KOPT-K1 (cell line): Measurements from ENCODE around the gene GSG1L.

Source experiments
- H3K27ac ChIP-seq: fragments of 200-600 bp; sonication (generic); 2 replicates; pipeline ENCODE4 v1.5.1; 2016; ENCODE audit warnings: antibody characterized with exemption, mild to moderate bottlenecking, low read depth, low read length; ENCODE audit not compliant: poor library complexity, severe bottlenecking
- H3K36me3 ChIP-seq: fragments of 200-600 bp; sonication (generic); 2 replicates; pipeline ENCODE4 v1.5.1; 2017; ENCODE audit warnings: antibody characterized with exemption, mild to moderate bottlenecking, low read length, moderate library complexity; ENCODE audit not compliant: insufficient read depth
- H3K9me3 ChIP-seq: fragments of 200-600 bp; sonication (generic); 2 replicates; pipeline ENCODE4 v1.5.1; 2017; ENCODE audit warnings: antibody characterized with exemption, low read length, mild to moderate bottlenecking; ENCODE audit not compliant: insufficient read depth, poor library complexity, severe bottlenecking

The GSG1L gene

GRCh38 chr16:28029387-28030002 is 34.0 kb downstream of the GSG1L start:
- no peaks in the 10 kb centered on the region for H3K36me3 ChIP-seq
- no peak overlapping the region for H3K27ac ChIP-seq
- H3K9me3 ChIP-seq, result no peaks in the 10 kb centered on the region

DNA sequence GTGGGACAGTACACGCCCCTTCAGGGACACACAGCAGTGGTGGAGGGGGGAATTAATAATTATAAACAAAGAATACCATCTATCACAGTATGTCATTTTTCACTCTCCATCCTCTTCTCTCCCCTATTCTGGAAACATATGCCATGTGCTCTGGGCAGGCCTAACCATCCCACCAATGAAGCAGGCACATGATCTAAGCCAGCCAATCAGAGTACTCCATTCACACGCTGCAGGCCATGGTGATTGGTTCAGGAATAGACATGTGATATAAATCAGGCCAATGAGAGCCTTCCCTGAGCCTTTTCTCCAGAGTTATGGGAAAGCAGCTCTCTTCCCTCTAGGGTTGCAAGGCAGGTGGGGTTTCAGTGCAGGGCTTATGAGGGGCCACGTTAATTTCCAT is 36.5 kb downstream of the GSG1L start:
- Histone ChIP-seq H3K9me3 (no peaks in the 10 kb centered on the region), H3K27ac (no peak overlapping the region), H3K36me3 (no peaks in the 10 kb centered on the region)

GRCh38 chr16:28025631-28026030 is 37.9 kb downstream of the GSG1L start:
- H3K36me3 ChIP-seq, result no peaks in the 10 kb centered on the region
- no peak overlapping the region for H3K27ac ChIP-seq
- no peaks in the 10 kb centered on the region for H3K9me3 ChIP-seq

DNA sequence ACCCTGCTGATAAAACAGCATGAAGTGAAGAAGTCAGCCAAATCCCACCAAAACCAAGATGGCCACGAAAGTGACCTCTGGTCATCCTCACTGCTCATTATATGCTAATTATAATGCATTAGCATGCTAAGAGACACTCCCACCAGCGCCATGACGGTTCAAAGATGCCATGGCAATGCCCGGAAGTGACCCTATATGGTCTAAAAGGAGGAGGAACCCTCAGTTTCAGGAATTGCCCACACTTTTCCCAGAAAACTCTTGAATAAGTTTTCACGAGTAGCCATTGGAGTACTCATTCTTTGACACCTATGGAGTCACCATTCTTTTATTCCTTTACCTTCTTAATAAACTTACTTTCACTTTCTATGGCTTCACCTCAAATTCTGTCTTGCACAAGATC is 44.3 kb downstream of the GSG1L start:
- Histone ChIP-seq H3K36me3 (no peaks in the 10 kb centered on the region), H3K9me3 (peaks cover 9% of the 10 kb centered on the region), H3K27ac (no peak overlapping the region)

GRCh38 chr16:28014851-28015250 is 48.7 kb downstream of the GSG1L start:
- Histone ChIP-seq H3K9me3 (peaks cover 9% of the 10 kb centered on the region), H3K36me3 (no peaks in the 10 kb centered on the region), H3K27ac (no peak overlapping the region)

- Histone ChIP-seq H3K36me3 (no peaks in the 10 kb centered on the region), H3K9me3 (peaks cover 9% of the 10 kb centered on the region), H3K27ac (no peak overlapping the region)
Measured at GRCh38 chr16:28013878-28014277, 49.6 kb downstream of the GSG1L start.

DNA sequence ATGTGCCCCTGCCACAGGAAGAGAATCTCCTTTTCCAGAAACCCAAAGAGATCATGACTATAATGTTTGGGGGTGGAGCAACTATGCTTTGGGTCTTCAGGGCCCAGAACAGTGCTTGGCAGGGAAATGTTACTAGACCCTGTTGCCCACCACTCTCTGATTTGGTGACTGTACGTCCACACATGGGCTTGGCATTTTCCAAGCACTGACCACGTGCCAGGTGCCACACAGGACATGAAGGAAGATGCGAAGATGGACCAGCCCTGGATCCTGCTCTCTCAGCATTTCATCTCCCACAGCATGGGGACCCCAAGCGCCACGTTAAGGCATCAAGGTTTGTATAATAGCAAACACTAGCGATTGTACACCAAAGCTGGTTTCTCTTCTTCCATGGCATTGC is 50.1 kb downstream of the GSG1L start:
- H3K27ac ChIP-seq, result no peak overlapping the region

DNA sequence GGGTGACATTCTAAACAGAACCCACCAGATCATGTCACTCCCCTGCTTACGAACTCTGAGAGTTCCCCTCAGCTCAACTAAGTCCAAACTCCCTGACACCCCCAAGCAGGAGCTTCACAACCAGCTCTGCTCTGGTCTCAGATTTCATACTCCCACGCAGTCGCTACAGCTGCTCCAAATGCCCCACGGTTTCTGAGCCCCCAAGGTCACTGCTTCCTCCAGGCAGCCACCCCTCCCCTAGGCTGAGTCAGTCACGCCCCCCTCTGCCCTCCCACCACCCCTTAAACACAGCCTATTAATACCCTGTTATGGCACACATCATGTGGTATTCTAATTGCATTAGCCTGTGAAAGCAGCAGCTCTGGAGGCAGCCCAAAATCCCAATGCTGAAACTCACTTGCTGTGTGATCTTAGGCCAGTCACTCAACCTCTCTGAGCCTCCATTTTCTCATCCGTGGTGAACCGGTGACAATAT is 51.5 kb downstream of the GSG1L start:
- no peak overlapping the region for H3K27ac ChIP-seq
- H3K36me3 ChIP-seq, result no peaks in the 10 kb centered on the region
- peaks cover 5% of the 10 kb centered on the region for H3K9me3 ChIP-seq

More for the DNA sequence above, 50.1 kb downstream of the GSG1L start:
- Histone ChIP-seq H3K9me3 (peaks cover 9% of the 10 kb centered on the region), H3K36me3 (no peaks in the 10 kb centered on the region)

GRCh38 chr16:28011223-28011622 is 52.3 kb downstream of the GSG1L start:
- no peak overlapping the region for H3K27ac ChIP-seq
- H3K9me3 ChIP-seq, result no peaks in the 10 kb centered on the region
- H3K36me3 ChIP-seq, result no peaks in the 10 kb centered on the region

DNA sequence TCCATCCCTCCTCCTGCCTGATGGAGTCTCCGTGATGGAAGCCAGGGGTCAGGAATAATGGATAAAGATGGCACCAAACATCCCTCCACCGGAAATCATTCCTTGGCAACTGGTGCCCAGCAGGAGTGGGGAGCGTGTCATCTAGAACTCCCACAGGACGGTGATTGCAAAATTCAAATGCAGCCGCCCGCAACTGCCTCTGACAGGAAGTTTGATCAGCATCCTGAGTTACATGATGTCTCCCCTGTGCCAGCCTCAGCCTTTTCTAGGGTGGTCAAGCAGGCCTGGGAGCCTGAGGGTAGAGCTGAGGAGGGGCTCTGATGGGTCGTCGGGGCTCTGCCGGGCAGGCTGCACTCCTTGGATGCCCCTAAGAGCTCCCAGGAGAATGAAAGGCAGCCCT is 52.8 kb downstream of the GSG1L start:
- Histone ChIP-seq H3K36me3 (no peaks in the 10 kb centered on the region), H3K9me3 (no peaks in the 10 kb centered on the region), H3K27ac (no peak overlapping the region)

DNA sequence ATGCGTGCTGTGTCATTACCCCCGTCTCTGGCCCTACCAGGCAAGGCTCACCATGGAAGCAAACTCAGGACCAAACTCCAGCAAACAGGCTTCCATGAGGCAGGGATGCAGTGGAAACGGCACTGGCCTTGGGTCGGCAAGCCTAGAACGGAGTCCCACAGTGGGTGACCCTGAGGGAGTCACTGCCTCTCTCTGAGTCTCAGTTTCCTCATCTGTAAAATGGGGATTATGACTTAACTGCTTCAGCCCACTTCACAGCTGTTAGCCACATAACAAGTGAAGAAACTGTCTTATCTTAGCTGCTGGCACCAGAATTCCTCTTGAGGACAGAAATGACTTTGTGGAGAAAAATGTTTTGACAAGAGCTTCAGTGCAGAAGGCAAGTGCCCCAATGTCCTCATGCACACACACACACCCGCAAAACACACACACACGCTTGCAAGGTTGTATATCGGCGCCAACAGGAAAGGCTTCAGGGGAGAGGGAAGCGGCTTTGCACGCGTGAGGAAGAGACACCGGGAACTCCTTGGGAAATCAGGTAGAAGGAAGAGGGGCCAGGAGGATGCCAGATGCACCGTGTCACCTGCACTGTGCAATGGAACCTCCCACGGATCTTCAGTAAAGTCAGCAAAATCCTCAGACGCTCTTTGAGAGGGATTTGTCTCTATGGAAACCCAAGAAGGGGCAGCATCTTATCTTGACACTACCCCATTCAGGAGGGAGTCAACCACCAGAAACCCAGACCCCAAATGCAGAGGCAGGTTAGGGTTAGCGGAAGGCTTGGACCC is 53.7 kb downstream of the GSG1L start:
- Histone ChIP-seq H3K9me3 (no peaks in the 10 kb centered on the region), H3K27ac (no peak overlapping the region), H3K36me3 (no peaks in the 10 kb centered on the region)

DNA sequence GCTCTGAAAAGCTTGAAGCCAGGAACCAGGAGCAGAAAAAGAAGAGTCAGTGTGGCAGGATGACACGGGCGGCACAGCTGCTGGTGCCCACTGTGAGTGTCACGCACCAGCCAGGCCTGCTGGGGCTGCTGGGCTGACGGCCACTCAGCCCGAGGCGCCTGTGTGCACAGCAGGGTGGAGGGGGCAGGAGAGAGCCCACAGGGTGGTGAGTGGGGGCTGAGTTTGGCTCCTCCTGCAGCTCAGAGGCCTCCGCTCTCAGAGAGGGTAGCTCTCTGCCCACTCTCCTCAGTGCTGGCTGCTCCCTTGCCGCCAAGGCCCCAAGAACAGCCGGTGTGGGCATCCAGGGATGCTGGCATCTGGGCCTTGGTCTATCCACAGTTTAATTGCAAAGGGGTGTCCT is 59.6 kb downstream of the GSG1L start:
- Histone ChIP-seq H3K9me3 (no peaks in the 10 kb centered on the region), H3K27ac (no peak overlapping the region), H3K36me3 (no peaks in the 10 kb centered on the region)

DNA sequence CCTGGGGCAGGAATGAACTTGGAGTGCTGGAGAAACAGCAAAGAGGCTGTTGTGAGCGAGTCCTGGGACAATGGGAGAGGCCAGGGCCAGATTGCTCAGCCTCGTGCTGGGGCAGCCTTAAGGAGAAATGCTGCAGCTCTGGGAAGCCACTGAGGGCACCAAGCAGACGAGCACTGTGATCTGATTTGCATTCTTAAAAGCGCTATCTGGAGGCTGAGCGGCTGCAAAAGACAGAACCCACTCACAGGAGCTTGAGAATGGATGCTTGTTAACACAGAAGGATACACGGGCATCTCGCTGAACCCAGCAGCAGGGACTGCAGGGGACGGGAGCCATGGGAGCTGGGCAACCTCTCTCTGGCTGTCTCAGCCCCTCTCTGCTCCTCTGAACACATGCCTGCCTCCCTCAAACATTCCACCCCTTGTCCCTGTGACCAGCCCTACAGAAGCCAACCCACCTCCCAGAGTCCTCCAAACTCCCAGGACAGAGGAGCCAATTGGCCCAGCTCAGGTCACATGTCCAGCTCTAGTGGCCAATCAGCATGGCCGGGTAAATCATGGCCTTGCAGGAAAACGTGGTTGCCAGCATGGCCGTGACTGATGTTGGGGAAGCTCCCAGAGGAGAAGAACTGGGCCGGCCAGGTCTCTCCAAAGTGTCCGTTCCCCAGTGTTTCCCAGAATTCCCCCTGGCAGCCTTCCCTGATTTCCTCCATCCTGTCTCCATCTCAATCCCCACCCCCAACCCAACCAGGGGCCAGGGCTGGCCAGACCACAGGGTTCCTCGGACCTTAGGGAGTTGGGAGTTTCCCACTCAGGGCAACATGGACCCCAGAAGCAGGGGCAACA is 60.3 kb downstream of the GSG1L start:
- Histone ChIP-seq H3K36me3 (no peaks in the 10 kb centered on the region), H3K9me3 (no peaks in the 10 kb centered on the region), H3K27ac (no peak overlapping the region)

DNA sequence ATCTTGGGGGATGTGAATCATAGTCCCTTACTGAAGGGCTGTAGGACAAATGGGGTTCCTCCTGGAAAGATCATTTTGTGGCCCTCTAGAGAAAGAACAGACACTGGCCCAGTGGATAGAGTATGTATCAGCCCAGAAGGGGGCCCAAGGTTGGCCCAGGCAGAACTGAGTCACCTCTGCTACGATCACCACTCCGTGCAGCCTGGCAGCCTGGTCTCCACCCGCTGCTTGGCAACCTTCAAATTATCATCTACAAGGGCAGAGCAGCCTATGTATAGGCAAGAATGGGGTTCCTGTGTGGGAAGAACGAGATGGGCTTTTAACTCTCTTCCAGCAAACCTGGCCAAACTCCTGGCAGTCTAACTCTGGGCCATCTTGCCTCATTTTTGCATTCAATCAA is 61.9 kb downstream of the GSG1L start:
- no peaks in the 10 kb centered on the region for H3K9me3 ChIP-seq
- H3K36me3 ChIP-seq, result no peaks in the 10 kb centered on the region
- H3K27ac ChIP-seq, result no peak overlapping the region

- Histone ChIP-seq H3K27ac (no peak overlapping the region), H3K9me3 (no peaks in the 10 kb centered on the region), H3K36me3 (no peaks in the 10 kb centered on the region)
Measured at GRCh38 chr16:28001184-28001583, 62.3 kb downstream of the GSG1L start.
